MCF 10A (cell line): ENCODE data around the gene PLAU. TPM values are rescaled to one million over a fixed set of nuclear protein-coding genes. Genes with fewer than 3 reads are reported as not detected.

ENCODE experiments used
- Bru-seq: library from RNA; stranded (reverse); fragments of 400-500 nt; gene quantifications from one replicate; lab custom pipeline; 2021; lab: Mats Ljungman, UMichigan
- BruChase-seq, 2 experiments: library from RNA; stranded (reverse); fragments of 400-500 nt; gene quantifications; one replicate each; lab custom pipeline; 2021; lab: Mats Ljungman, UMichigan
- BruUV-seq: library from RNA; stranded (reverse); fragments of 400-500 nt; replicated peaks from 2 replicates; lab custom pipeline; 2021; lab: Mats Ljungman, UMichigan
- CTCF ChIA-PET: fragments of 300-600 bp; sonication (Branson Sonifier 250); formaldehyde crosslinking; extraction: SDS; loops from one replicate; lab custom pipeline; 2021; ENCODE audit warnings: antibody characterized with exemption, inconsistent platforms; lab: Yijun Ruan, JAX
- POLR2A ChIA-PET: fragments of 300-600, 350-650 bp; sonication (Branson Sonifier 250); formaldehyde crosslinking; extraction: SDS; loops from one replicate; lab custom pipeline; 2020; ENCODE audit warnings: antibody characterized with exemption, inconsistent platforms; lab: Yijun Ruan, JAX
- DNase-seq: peaks from one replicate; pipeline ENCODE4 v3.0.0-alpha.2; 2018; ENCODE audit not compliant: unreplicated experiment
- H3K27ac Mint-ChIP-seq: one replicate; pipeline ENCODE4 v1.8.0; 2022; ENCODE audit warnings: mild to moderate bottlenecking, low read depth, mixed read lengths; ENCODE audit not compliant: unreplicated experiment
- H3K27me3 Mint-ChIP-seq: one replicate; pipeline ENCODE4 v1.8.0; 2022; ENCODE audit warnings: mixed read lengths; ENCODE audit not compliant: insufficient read depth, unreplicated experiment
- H3K36me3 Mint-ChIP-seq: one replicate; pipeline ENCODE4 v1.8.0; 2022; ENCODE audit warnings: mild to moderate bottlenecking, moderate library complexity, mixed read lengths; ENCODE audit not compliant: insufficient read depth, unreplicated experiment
- H3K4me1 Mint-ChIP-seq: one replicate; pipeline ENCODE4 v1.8.0; 2022; ENCODE audit warnings: mixed read lengths; ENCODE audit not compliant: insufficient read depth, unreplicated experiment
- H3K4me3 Mint-ChIP-seq: one replicate; pipeline ENCODE4 v1.8.0; 2022; ENCODE audit warnings: mild to moderate bottlenecking, moderate library complexity, mixed read lengths; ENCODE audit not compliant: unreplicated experiment
- H3K9me3 Mint-ChIP-seq: one replicate; pipeline ENCODE4 v1.8.0; 2022; ENCODE audit warnings: mixed read lengths; ENCODE audit not compliant: unreplicated experiment
- CTCF ChIP-seq: fragments of 200-600 bp; IDR thresholded peaks from one replicate; pipeline ENCODE4 v1.8.0; 2022; ENCODE audit warnings: antibody characterized with exemption, mild to moderate bottlenecking; ENCODE audit not compliant: unreplicated experiment
- intact Hi-C: fragments of 100-400 bp; cut with micrococcal nuclease; formaldehyde crosslinking; loops from 2 replicates; pipeline ENCODE4 v1.14.1; 2022
- long read RNA-seq: library from polyadenylated mRNA; stranded (forward); transcript quantifications from one replicate; pipeline ENCODE4 v2.0.0, GENCODE V29; 2022
- total RNA-seq: library from RNA; stranded (reverse); gene quantifications from 2 replicates; pipeline ENCODE4 v1.2.3, GENCODE V29; 2022

Gene PLAU
- total RNA-seq, result 17.3 and 30.6 TPM in 2 replicates
- Bru-seq, nascent RNA, result percentile 55 among the genes with signal in this experiment
- percentile 64 among the genes with signal in this experiment for BruChase-seq, experiment 1, labeled RNA remaining after a 6-hour chase
- BruChase-seq, experiment 2, labeled RNA remaining after a 2-hour chase, result percentile 68 among the genes with signal in this experiment
- long read RNA-seq, transcript PLAU-201 (11 exons, 2,321 nt), result major isoform, 88 of 108 reads
- long read RNA-seq, partial matches to known transcripts, result 4 of 108 reads
- long read RNA-seq, other reads (novel, unspliced or antisense), result 16 of 108 reads

GRCh38 chr10:73910764-73911552 lies at the start of gene PLAU:
PLAU (plus strand) TSS chr10:73911132; CDS start chr10:73911556, 424 bp downstream.
- no peak for TF ChIP-seq CTCF
- CTCF ChIA-PET, result interaction anchor here (0.6 kb wide), 1 partner anchor 1641 kb away, joined by 3 read pairs; no protein-coding TSS in a partner anchor

GRCh38 chr10:73862011-73862410 lies 48.9 kb upstream of the PLAU start:
- intact Hi-C loops, result no loop called here
- CTCF ChIA-PET, result interaction anchor here (0.5 to 5.7 kb wide), 5 partner anchors 12 to 220 kb away, joined by 3 to 46 read pairs (median 4); no protein-coding TSS in a partner anchor
- peaks cover 36% of the 10 kb centered on the region for H3K36me3 Mint-ChIP-seq

More at GRCh38 chr10:73910764-73911552, at the start of gene PLAU:
- Mint-ChIP-seq H3K4me1 (peaks cover 73% of the 10 kb centered on the region), H3K9me3 (no peaks in the 10 kb centered on the region), H3K4me3 (peak within 1 kb of the TSS; percentile 97), H3K27ac (peak within 1 kb of the TSS; percentile 96), H3K27me3 (no peaks in the 10 kb centered on the region), H3K36me3 (peaks cover 5% of the 10 kb centered on the region)
- intact Hi-C loops, result loop anchor here (1.0 kb wide), 1 partner anchor 24 kb away; no protein-coding TSS in a partner anchor
- no TSS peak for BruUV-seq
- POLR2A ChIA-PET, result interaction anchor here (1.0 to 6.0 kb wide), 8 partner anchors 8 to 88 kb away, joined by 3 to 88 read pairs (median 4); no protein-coding TSS in a partner anchor
- DNase-seq, result no peak

GRCh38 chr10:73863039-73863817 lies 47.7 kb upstream of the PLAU start:
- DNase-seq, result no peak
- ChIA-PET CTCF (interaction anchor here (0.6 to 5.7 kb wide), 5 partner anchors 13 to 219 kb away, joined by 3 to 46 read pairs (median 4); no protein-coding TSS in a partner anchor), POLR2A (no interaction called here)
- no peak overlapping the region for H3K4me3 Mint-ChIP-seq
- TF ChIP-seq CTCF, result no peak
- no peaks in the 10 kb centered on the region for H3K9me3 Mint-ChIP-seq
- no TSS peak for BruUV-seq
- no peaks in the 10 kb centered on the region for H3K27me3 Mint-ChIP-seq
- peaks cover 37% of the 10 kb centered on the region for H3K36me3 Mint-ChIP-seq
- intact Hi-C loops, result no loop called here
- H3K27ac Mint-ChIP-seq, result no peak overlapping the region
- no peaks in the 10 kb centered on the region for H3K4me1 Mint-ChIP-seq

More at GRCh38 chr10:73862011-73862410, 48.9 kb upstream of the PLAU start:
- no peak overlapping the region for H3K4me3 Mint-ChIP-seq
- no peaks in the 10 kb centered on the region for H3K27me3 Mint-ChIP-seq
- POLR2A ChIA-PET, result interaction anchor here (0.6 kb wide), 1 partner anchor 137 kb away, joined by 3 read pairs; no protein-coding TSS in a partner anchor
- no peak overlapping the region for H3K27ac Mint-ChIP-seq
- no peak for DNase-seq
- TF ChIP-seq CTCF, result no peak
- no peaks in the 10 kb centered on the region for H3K9me3 Mint-ChIP-seq
- no TSS peak for BruUV-seq
- H3K4me1 Mint-ChIP-seq, result no peaks in the 10 kb centered on the region
